ENCODE results near the gene TNNT2.

Gene TNNT2

DNA sequence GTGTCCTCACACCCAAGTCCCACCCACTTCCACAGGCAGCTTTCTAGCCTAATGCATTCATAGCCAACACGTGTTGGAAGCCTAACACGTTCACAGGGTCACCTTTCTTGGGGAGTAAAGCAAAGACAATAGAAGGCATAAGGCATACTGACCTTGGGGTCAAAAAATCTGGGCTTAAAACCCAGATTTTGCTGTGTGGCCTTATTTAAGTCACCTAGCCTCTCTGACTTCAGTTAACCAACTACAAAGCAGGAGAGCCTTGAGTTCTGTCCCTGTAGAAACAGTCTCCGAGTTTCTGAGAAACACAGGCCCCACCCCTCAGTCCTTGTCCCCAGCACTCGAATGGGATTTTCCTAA lies 1.4 kb downstream of the TNNT2 start:
- no peak for DNase-seq

DNA sequence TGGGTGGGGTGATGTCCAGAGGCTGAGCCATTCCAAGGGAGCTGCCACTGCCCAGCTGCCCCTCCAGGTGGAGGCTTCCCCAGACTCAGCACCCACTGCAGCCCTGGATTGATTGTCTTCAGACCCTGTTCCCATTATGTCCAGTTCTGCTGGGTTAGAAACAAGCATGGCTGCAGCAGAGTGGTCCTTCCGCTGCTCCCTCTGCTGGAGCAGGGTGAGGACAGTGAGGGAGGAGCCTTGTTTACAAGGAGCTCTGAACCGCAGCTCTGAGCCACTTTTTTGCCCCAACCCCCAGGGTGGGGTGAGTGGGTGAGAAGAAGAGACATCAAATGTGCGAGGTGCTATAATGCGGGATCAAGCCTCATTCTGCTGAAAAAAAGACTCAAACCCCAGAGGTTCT lies 2.3 kb downstream of the TNNT2 start:
- DNase-seq = no peak

DNA sequence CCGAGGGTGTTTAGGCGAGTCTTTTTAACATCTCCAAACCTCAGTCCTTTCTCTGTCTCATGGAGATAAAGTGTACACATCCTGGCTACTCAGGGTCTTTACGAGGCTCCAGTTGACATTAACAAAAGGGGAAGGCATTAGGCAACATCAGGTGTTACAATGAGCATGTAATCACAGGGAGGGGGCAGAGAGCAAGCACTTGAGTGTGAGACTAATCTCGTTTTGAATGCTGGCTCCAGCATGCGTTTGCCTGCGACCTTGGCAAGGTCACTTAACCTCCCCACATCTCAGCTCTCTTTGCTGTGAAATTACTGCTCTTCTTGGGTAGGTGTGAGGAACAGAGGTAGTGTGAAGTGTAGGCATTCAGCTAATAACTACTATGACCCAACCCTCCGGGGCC lies 3.1 kb downstream of the TNNT2 start:
- DNase-seq = no peak

DNA sequence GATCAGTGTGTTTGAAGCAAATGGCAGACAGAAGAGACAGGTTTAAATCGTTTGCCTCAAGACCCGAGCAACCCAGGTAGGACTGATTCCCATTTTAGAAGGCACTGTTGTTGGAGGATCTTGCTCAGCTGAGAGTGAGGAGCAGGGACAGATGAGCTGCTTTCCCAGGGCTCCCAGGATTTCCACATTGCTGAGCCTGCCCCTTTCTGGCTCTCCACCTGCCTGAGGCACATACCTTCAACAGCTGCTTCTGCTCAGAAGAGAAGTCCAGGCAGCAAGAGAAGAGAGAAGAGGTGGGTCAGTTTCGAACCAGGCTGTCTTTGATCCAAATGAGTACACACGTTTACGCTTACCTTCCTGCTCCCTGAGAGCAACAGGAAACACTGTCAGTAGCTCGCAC lies 5.7 kb downstream of the TNNT2 start:
- DNase-seq = no peak

DNA sequence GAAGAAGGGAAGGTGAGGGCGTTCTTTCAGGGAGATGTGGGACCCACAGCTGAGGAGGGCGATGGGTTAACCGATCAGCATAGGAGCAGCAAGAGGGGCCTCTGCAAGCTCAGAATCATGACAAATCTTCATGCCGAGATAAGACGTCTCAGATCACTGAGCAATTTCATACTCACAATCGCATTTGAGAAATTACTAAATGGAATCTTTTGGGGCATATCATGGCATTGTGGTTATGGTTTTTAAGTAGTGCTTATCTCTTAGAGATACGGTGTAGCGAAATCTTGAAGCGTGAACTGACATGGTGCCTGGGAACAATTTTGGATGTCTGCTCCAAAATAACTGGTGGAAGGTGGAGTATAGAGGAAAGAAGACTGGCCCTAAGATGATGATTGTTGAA lies 6.2 kb downstream of the TNNT2 start:
- DNase-seq = no peak

DNA sequence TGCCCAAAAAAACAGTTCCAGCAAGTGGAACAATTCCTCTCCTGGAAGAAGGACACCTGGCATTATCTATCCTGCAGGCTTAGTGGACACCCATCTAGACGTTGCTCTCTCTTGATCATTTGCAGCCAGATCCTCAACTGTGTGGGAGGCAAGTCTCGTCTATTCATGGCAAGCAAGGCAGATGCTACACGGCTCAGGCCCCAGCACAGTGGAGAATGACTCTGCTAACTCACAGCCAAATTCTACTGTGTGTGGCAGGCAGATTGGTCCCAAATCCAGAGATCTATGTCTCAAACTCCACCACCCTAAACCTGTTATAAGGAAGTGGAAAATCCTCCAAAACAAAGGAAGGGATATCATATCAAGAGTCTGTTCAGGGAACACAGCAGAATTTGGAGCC lies 7.0 kb downstream of the TNNT2 start:
- DNase-seq = no peak

DNA sequence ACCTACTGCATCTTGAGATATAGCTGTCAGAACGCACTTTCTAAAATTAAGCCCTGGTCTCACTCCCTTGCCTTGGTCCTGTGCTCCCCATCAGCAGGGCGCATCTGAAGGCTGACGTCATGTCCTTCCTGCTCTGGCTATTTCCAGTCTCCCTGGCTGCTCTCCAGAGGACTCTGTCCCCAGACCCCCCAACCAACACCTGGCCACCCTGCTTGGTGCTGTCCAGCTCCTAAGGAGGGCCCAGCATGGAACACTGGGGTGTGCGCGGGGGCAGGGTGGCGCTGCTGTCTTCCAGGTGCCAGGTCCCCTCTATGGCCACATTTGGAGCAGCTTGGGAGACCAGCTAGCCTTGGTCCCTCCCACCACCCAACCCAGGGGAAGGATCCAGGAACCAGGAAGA lies 8.3 kb downstream of the TNNT2 start:
- DNase-seq = no peak

DNA sequence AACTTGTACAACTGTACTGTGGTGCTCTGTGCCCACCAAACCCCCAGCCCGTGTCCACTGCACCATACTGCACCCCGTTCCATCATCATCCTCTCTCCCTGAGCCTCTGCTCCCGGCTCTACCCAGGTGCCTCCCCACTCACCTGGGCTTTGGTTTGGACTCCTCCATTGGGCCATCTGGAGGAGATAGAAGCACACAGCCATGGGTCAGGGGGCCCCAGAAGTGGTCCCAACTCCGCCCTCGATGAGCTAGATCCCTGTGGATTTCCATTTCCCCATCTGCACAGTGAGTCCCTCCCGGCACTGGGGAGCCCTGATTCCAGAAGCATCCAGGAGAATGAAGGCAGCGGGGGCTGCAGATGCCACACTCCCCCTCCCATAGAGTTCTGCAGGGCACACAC lies 10.8 kb downstream of the TNNT2 start:
- DNase-seq = no peak

DNA sequence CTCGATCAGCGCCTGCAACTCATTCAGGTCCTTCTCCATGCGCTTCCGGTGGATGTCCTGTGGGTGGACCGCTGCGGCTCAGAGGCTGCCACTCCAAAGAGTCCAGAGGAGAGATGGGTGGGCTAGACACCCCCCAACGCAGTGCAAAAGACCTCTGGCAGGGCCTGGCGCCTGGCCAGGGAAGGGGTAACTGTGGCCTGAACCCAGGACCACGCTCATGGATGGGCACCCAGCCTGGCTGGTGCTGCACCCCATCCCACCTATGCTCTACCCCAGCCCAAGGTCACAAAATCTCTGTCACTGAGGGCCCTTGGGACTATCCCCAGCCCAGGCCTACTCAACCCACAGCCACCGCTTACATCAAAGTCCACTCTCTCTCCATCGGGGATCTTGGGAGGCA lies 12.2 kb downstream of the TNNT2 start:
- DNase-seq = no peak

DNA sequence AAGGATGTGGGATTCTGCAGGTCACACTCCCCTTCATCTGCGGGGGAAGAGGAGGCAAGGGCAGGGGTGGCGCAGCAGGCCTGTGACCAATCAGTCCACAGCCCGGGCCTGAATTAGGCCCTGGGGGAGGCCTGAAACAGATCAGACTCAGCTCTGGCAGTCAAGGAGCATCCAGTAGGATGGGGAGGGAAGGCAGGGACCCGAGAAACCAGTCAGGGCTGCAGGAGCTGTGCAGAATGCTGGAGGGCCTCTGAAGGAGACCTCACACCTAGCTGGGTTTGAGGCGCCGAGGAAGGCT lies 12.7 kb downstream of the TNNT2 start:
- DNase-seq = no peak

DNA sequence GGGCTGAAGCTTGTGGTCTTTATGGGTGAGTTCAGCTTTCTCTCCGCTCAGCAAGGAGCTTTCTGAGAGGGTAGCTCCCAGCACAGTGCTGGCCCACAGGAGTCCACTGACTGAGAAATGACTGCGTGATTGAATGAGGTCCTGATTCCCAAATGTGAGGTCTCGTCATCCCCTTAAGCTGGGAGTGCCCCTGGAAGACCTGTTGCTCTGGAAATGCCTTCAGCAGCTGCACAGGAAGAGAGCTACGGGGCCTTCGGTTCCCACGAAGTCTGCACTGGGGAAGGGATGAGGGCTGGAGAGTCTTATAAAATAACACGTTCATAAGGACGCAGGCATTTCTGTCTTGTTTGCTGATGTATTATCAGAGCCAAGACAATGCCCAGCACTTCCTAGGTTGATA lies 14.0 kb downstream of the TNNT2 start:
- no peak for DNase-seq

DNA sequence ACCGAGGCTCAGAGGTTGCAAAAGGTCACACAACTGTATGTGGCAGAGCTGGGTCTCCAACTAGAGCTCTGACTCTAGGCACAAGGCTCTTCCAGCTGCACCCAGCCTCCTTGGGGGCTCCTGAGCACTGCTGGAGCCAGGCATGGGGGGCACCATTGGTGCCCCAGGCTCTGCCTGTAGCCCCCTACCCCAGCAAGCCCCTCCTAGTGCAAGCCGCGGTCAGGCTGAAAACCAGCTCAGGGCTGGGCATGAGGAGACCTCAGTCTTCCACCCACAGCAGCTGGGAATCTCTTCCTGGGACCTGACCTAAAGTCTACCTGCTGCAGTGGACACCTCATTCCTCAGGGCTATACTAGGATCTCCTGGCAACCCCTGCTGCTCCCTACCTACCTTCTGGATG lies 14.6 kb downstream of the TNNT2 start:
- DNase-seq = no peak

DNA sequence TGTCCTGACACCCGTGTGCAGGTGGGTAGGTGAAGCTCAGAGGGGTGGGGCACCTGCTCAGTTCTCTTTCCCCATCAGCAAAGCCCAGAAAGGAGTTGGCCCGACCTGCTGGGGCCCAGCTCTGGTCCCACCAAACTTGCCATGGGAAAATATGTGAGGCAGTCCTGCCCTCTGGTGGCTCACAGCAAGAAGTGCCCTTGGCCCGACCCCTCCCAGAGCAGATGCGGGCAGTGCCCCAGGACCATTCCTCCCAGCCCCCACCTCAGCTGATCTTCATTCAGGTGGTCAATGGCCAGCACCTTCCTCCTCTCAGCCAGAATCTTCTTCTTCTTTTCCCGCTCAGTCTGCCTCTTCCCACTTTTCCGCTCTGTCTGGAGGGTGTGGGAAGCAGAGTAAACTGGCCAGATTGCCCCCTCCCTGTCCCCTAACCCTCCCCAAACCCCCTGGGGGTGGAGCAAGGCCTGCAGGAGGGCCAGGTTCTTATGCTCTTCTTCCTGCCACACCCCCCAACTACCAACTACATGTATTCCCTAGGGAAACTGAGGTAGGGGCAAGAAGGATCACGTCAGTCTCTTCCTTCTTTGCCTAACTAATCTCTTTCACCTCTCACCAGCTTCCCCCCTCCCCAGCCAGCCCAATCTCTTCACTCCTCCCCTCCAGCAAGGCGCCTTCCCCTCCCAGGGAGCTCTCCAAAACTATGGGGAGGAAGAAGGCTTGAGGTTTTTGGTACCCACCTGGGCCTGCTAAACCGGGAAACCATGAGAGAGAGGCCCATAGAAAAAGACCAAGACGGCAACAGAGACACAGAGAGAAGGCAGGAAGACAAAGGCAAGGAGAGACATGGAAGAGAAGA lies 15.6 kb downstream of the TNNT2 start:
- peak in 1 of 2 donors; percentile 10 for DNase-seq

DNA sequence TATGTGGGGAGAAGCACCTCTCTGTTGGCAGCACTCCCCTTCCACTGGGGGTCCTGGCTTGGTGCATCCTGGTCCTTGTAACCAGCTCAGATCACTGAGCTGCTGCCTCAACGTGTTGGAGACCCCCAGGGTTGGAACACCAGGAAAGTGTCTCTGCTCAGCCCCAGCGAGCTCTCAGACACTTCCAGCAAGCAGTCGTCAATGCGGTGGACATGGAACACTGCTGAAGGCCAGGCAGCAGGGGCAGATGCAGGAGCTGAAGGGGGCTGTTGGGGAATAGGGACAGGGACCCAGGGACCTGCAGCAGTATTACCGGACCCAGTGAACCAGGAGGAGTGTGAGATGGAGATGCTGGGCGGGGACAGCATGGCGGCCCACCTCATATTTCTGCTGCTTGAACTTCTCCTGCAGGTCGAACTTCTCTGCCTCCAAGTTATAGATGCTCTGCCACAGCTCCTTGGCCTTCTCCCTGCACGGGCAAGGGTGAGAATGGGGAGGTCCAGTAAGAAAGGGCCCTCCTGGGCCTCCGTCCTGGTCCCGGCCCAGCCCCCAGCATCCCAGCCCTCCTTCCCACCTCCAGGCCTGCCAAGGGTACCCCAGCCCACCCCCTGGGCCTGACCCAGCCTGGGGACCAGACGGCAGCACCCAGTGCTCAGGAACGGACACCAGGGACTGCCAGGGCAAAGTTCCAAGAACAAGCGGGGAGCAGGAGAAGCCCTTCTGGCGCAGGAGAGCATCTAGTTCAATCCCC lies 16.4 kb downstream of the TNNT2 start:
- DNase-seq = no peak

DNA sequence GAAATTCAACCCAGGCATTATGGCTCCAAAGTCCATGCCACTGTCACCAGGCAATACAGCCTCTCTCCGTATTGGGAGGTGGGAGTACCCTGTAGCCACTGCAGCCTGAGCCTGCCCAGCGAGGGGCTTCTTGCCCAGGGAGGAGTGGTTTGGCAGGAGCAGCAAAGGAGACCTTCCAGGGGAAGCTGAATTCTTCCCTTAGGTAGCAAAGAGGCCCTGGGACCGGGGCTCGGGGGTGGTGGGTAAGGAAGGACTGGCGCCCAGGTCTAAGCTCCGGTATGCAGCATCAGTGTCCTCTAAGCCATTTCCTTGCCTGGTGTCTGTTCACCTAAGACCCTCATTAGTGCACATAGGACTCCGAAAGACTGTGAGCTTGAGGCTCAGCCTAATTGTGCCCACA lies 17.0 kb downstream of the TNNT2 start:
- no peak for DNase-seq

DNA sequence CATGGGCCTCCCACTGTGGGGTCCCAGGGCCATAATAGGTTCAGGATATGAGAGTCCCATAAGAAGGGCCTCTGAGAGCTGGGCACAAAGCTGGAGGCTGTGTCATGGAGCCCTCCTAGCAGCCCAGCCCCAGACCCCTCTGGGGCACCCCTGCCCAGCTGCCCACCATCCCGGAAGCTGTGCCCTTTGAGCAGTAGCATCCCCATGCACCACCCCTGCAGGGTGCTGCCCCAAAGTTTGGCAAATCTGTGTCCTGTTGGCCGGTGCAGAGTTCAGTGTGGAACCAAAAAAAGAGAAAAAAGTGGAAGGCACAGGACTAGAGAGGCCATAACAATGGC lies 17.6 kb downstream of the TNNT2 start:
- no peak for DNase-seq

DNA sequence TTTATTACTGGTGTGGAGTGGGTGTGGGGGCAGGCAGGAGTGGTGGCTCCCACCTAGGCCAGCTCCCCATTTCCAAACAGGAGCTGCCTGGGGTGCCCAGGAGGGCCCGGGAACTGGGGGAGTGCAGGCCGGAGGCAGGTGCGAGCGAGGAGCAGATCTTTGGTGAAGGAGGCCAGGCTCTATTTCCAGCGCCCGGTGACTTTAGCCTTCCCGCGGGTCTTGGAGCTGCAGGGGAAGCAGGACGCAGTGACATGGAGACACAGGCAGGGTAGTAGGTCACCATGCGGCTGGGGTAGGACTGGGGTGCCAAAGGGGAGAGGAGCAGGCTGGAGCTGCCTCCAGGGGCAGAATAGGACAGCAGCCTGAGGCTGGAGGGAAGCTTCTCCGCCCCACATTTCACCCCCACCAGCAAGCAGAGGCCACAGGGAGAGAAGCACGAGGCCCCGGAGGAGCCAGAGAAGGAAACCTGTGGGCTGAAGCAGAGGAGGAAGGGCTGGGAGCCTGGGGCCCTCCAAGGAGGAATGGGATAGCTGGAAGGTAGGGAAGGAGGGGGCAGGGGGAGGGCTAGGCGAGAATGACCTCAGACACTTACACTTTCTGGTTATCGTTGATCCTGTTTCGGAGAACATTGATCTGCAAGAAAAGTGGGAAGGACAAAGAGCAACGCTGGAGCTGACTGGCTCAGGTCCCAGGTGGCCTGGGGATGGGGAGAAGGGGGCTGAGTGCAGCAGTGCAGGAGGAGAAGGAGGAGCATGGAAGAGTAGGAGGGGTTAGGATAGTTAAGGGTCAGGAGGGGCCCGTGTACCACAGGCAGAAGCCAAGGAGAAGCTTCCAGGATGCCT lies 18.2 kb downstream of the TNNT2 start:
- DNase-seq = no peak

DNA sequence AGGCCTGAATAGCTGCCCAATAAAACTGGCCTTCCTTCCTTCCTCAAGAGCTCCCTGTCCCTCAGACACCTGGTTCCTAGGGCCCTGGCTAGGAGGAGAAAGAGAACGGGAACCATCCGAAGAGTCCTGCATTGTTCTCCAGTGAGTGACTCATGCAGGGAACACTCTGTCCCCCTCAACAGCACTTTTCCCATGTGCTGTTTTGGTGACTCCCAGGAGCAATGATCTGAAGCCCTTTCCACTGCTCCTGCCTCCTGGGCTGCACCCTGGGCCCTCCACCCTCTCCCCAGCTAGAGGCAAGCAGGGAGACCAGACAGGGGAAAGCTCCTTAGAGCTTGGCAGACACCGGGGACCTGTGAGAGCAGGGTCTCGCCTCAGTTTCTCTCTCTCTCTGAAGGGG lies 18.9 kb downstream of the TNNT2 start:
- DNase-seq = no peak

DNA sequence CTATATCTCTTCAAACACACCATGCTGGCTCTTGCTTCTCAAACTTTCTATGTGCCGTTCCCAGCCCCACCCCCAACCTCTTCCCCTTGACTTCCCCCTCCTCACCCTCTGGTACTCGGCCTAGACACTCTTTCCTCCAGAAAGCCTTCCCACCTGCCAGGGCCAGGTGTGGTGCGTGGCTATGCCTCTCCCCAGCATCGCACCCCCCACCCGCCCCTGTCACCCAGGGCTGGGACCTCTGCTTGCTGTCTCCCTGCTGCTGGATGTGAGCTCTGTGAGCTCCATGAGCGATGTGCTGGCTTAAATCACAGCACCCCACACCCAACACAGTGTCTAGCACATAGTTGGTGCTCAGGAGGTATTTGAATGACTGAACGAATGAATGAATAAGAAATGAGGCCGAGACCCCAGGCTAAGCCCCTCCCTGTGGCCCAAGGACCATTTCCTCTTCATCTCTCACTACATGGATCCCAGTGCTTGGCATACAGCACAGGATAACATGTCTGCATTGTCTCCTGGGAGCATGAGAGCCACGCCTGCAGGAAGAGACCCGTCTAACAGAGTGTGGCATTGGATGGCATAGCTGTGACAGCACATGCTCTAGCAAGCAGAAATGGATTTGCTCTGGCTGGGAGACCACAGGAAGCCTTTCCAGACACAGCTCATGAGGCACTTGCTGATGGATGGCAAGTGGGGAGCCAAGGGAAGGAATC lies 19.7 kb downstream of the TNNT2 start:
- no peak for DNase-seq

DNA sequence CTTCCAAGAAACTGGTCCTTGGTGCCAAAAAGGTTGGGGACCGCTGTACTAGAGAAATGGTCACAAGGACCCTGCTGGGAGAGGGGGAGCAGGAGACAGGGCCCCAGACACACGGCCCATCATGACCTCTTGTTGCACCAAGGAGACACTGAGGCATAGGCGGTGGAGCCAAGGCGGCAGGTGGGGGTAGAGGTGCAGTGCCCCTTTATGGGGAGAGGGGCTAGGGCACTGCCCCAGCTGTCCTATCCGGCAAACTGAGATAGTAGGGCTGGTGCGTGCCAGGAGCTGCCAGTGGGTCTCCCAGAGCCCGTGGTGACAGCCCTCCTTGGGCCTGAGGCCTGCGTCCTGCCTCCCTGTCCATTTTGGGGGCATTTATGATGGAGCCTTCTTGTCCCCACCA lies 20.3 kb downstream of the TNNT2 start:
- no peak for DNase-seq

DNA sequence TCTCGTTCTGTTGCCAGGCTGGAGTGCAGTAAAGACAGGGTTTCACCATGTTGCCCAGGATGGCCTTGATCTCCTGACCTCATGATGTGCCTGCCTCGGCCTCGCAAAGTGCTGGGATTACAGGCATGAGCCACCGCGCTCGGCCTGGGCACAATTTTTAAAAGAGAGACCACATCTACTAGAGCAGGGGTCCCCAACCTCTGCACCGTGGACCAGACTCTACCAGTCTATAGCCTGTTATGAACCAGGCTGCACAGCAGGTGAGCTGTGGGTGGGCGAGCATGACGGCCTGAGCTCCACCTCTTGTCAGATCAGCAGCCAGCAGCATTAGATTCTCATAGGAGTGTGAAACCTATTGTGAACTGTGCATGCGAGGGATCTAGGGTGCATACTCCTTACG lies 20.8 kb downstream of the TNNT2 start:
- no peak for DNase-seq

DNA sequence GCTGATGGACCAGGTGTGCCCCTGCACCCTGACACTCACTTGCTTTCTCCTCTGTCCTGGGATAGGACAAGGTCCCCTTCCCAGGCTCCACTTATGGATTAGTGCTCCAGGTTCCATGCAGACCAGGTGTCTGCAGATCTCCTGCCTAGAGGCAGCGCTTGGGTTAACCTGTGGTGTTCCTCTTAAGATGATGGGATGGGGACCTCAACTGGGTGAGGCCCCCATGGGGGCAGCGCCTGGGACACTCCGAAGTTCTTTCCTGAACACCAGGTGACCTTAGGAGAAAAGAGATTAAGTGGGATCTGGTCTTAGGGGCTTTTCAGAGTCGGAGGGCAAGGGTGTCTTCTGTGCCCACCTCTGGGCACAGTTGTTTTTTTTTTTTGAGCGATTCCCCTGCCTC lies 21.2 kb downstream of the TNNT2 start:
- no peak for DNase-seq

DNA sequence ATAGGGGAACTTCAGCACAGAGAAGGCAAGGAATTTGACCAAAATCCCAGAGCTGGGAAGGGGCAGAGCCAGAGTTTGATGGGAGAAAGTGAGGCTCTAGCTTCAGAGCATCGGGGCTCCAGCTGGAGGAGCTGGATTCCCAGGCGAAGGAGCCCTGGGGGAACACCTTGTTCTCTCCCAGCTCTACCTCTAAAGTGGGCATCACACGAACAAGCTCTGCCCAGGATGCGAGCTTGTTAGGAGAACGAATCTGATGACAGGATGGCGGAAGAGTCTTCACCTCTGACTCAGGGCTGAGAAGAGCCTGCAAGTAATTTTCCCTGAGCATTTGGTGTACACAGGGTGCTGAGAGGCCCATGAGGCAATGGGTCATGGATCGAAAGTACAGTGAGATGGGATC lies 22.0 kb downstream of the TNNT2 start:
- no peak for DNase-seq

DNA sequence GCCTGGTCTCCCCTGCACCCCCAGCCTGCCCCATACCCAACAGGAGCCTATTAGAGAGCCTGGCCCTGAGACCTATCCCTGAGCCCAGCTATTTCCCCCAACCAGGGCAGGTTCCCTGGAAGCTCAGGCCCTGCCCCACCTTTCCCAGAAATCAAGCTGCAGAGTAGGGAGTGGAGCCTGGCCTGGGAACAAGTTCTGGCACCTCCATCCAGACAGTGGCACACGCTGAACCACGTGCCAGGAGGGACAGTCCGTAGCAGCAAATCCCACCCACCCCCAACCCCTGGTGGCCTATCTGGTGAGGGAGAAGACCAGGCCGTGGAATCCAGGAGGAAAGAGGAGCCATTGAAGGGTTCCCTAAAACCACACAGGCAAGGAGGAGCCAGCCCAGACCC lies 22.6 kb downstream of the TNNT2 start:
- no peak for DNase-seq

Measured in CD4-positive, alpha-beta T cell treated with Interferon alpha-2 for 1 hour (primary cell).